ENCODE measurements around the gene RPL13.
"Not testable (repeated sequence)": the region's sequence is repeated elsewhere in the genome, so short reads cannot be mapped to it uniquely, and the experiment has no call there.

RPL13 gene

GRCh38 chr16:89577055-89577759, 16.7 kb downstream of the RPL13 start:
- DNase-seq (ENCODE audit: low read depth): no peak

- DNase-seq (ENCODE audit: low read depth): no peak
Measured at GRCh38 chr16:89579351-89579750, 18.9 kb downstream of the RPL13 start.

- DNase-seq (ENCODE audit: low read depth): no peak
Measured at GRCh38 chr16:89581045-89581695, 20.7 kb downstream of the RPL13 start.

GRCh38 chr16:89581861-89582563, 21.5 kb downstream of the RPL13 start:
- no peak for DNase-seq (ENCODE audit: low read depth)

- DNase-seq (ENCODE audit: low read depth): no peak
Measured at GRCh38 chr16:89582614-89583196, 22.2 kb downstream of the RPL13 start.

GRCh38 chr16:89583197-89583894, 22.9 kb downstream of the RPL13 start:
- DNase-seq (ENCODE audit: low read depth): no peak

GRCh38 chr16:89583895-89584644, 23.6 kb downstream of the RPL13 start:
- no peak for DNase-seq (ENCODE audit: low read depth)

- no peak for DNase-seq (ENCODE audit: low read depth)
Measured at GRCh38 chr16:89584768-89585549, 24.5 kb downstream of the RPL13 start.

- DNase-seq (ENCODE audit: low read depth): no peak
Measured at GRCh38 chr16:89586218-89586617, 25.7 kb downstream of the RPL13 start.

- no peak for DNase-seq (ENCODE audit: low read depth)
Measured at GRCh38 chr16:89586853-89587252, 26.4 kb downstream of the RPL13 start.

GRCh38 chr16:89587676-89588075, 27.2 kb downstream of the RPL13 start:
- not testable (repeated sequence) for DNase-seq (ENCODE audit: low read depth)

- DNase-seq (ENCODE audit: low read depth): no peak
Measured at GRCh38 chr16:89588413-89589109, 28.1 kb downstream of the RPL13 start.

GRCh38 chr16:89589241-89589926, 28.9 kb downstream of the RPL13 start:
- DNase-seq (ENCODE audit: low read depth): no peak

- no peak for DNase-seq (ENCODE audit: low read depth)
Measured at GRCh38 chr16:89593841-89594240, 33.4 kb downstream of the RPL13 start.

GRCh38 chr16:89595330-89596060, 35.0 kb downstream of the RPL13 start:
- DNase-seq (ENCODE audit: low read depth): no peak

- DNase-seq (ENCODE audit: low read depth): no peak
Measured at GRCh38 chr16:89596061-89596689, 35.7 kb downstream of the RPL13 start.

GRCh38 chr16:89596957-89597649, 36.6 kb downstream of the RPL13 start:
- DNase-seq (ENCODE audit: low read depth): no peak

GRCh38 chr16:89598199-89598598, 37.7 kb downstream of the RPL13 start:
- DNase-seq (ENCODE audit: low read depth): no peak
